Peyer's patch (tissue), 4 donors: ENCODE measurements around the gene KCNQ1OT1. TPM values are rescaled to one million over a fixed set of nuclear protein-coding genes. Genes with fewer than 3 reads are reported as not detected.

Source experiments
- DNase-seq, 3 donors: peaks; one replicate each; pipeline ENCODE4 v3.0.0-alpha.2; 2017 to 2019
- H3K27ac ChIP-seq, 4 donors: fragments of 200-600 bp; sonication (generic); one replicate each; pipeline ENCODE4 v1.5.1; 2016 to 2019
- H3K27me3 ChIP-seq, 2 donors: fragments of 200-600 bp; sonication (generic); one replicate each; pipeline ENCODE4 v1.5.1; 2019
- H3K36me3 ChIP-seq, 3 donors: fragments of 200-600 bp; sonication (generic); one replicate each; pipeline ENCODE4 v1.5.1; 2016 to 2019
- H3K4me1 ChIP-seq, 4 donors: fragments of 200-600 bp; sonication (generic); one replicate each; pipeline ENCODE4 v1.5.1; 2016 to 2019
- H3K4me3 ChIP-seq, 4 donors: fragments of 200-600 bp; sonication (generic); 1 replicate in 3 of 4; 2 replicates in 1 of 4; pipeline ENCODE4 v1.5.1; 2016 to 2019; ENCODE audit warnings: mild to moderate bottlenecking in 1 of 4
- H3K9me3 ChIP-seq, 4 donors: fragments of 200-600 bp; sonication (generic); one replicate each; pipeline ENCODE4 v1.5.1; 2016 to 2019; ENCODE audit warnings: mild to moderate bottlenecking in 1 of 4
- CTCF ChIP-seq, 6 experiments: fragments of 450-650 bp in 4 of 6; fragments of 200-600 bp in 2 of 6; sonication (generic) in 1 of 6; IDR thresholded peaks; one replicate each; pipeline ENCODE4 v1.5.1; 2017 to 2019; ENCODE audit warnings: antibody characterized with exemption in 6 of 6, mild to moderate bottlenecking in 3 of 6, moderate library complexity in 1 of 6
- POLR2A ChIP-seq, 2 donors: fragments of 450-650 bp; IDR thresholded peaks; one replicate each; pipeline ENCODE4 v1.5.1; 2017; ENCODE audit warnings: antibody characterized with exemption in 2 of 2, mild to moderate bottlenecking in 2 of 2, moderate library complexity in 2 of 2
- total RNA-seq, 4 donors: library from RNA; depleted of rRNA; stranded (reverse); fragments of >200 nt; gene quantifications; one replicate each; pipeline ENCODE4 v1.1.0, GENCODE V29; 2016

Gene KCNQ1OT1
- total RNA-seq, 4 donors from 2014 or later, result 3.2 to 6.2 (median 4.5) TPM

- Histone ChIP-seq H3K27me3 (no peaks in the 10 kb centered on the region), H3K27ac (no peak overlapping the region), H3K36me3 (no peaks in the 10 kb centered on the region), H3K4me3 (no peak overlapping the region), H3K9me3 (no peaks in the 10 kb centered on the region), H3K4me1 (no peaks in the 10 kb centered on the region)
- TF ChIP-seq CTCF (IDR thresholded peaks at IDR 0.05) (no peak), POLR2A (IDR thresholded peaks at IDR 0.05) (no peak)
- no peak for DNase-seq
Measured at GRCh38 chr11:2746401-2747247, 46.8 kb upstream of the KCNQ1OT1 start.

GRCh38 chr11:2745511-2745910, 45.7 kb upstream of the KCNQ1OT1 start:
- Histone ChIP-seq H3K36me3 (no peaks in the 10 kb centered on the region), H3K4me3 (no peak overlapping the region), H3K27ac (no peak overlapping the region), H3K9me3 (no peaks in the 10 kb centered on the region), H3K4me1 (no peaks in the 10 kb centered on the region), H3K27me3 (no peaks in the 10 kb centered on the region)
- TF ChIP-seq POLR2A (IDR thresholded peaks at IDR 0.05) (no peak), CTCF (IDR thresholded peaks at IDR 0.05) (no peak)
- no peak for DNase-seq

GRCh38 chr11:2744166-2744565, 44.4 kb upstream of the KCNQ1OT1 start:
- no peaks in the 10 kb centered on the region for H3K4me1 ChIP-seq
- no peaks in the 10 kb centered on the region for H3K36me3 ChIP-seq
- no peak overlapping the region for H3K27ac ChIP-seq
- no peaks in the 10 kb centered on the region for H3K27me3 ChIP-seq
- H3K4me3 ChIP-seq, result no peak overlapping the region
- TF ChIP-seq CTCF (IDR thresholded peaks at IDR 0.05) (no peak), POLR2A (IDR thresholded peaks at IDR 0.05) (no peak)
- H3K9me3 ChIP-seq, result no peaks in the 10 kb centered on the region
- DNase-seq, result no peak

GRCh38 chr11:2743427-2744110, 43.8 kb upstream of the KCNQ1OT1 start:
- DNase-seq, result peak in 1 of 3 donors; percentile 42
- Histone ChIP-seq H3K4me1 (no peaks in the 10 kb centered on the region), H3K4me3 (no peak overlapping the region), H3K27me3 (no peaks in the 10 kb centered on the region), H3K27ac (no peak overlapping the region), H3K9me3 (no peaks in the 10 kb centered on the region), H3K36me3 (no peaks in the 10 kb centered on the region)
- no peak for TF ChIP-seq POLR2A (IDR thresholded peaks at IDR 0.05)

GRCh38 chr11:2742611-2743426, 43.0 kb upstream of the KCNQ1OT1 start:
- TF ChIP-seq POLR2A (IDR thresholded peaks at IDR 0.05), result no peak
- H3K27me3 ChIP-seq, result no peaks in the 10 kb centered on the region
- H3K36me3 ChIP-seq, result no peaks in the 10 kb centered on the region
- DNase-seq, result peak in 1 of 3 donors; percentile 42
- H3K4me3 ChIP-seq, result no peak overlapping the region
- peaks cover 0 to 4% (median 0%) of the 10 kb centered on the region in 4 donors for H3K4me1 ChIP-seq
- H3K9me3 ChIP-seq, result no peaks in the 10 kb centered on the region
- no peak overlapping the region for H3K27ac ChIP-seq

GRCh38 chr11:2742201-2742600, 42.4 kb upstream of the KCNQ1OT1 start:
- TF ChIP-seq CTCF (IDR thresholded peaks at IDR 0.05) (no peak), POLR2A (IDR thresholded peaks at IDR 0.05) (no peak)
- no peaks in the 10 kb centered on the region for H3K36me3 ChIP-seq
- H3K27ac ChIP-seq, result peak overlapping the region in 1 of 4 donors; percentile 31
- H3K9me3 ChIP-seq, result no peaks in the 10 kb centered on the region
- peaks cover 0 to 10% (median 0%) of the 10 kb centered on the region in 4 donors for H3K4me1 ChIP-seq
- no peak overlapping the region for H3K4me3 ChIP-seq
- DNase-seq, result peak in 1 of 3 donors; percentile 46
- H3K27me3 ChIP-seq, result no peaks in the 10 kb centered on the region
